NB4 (cell line): ENCODE data around the gene MYLK.

Source experiments
- POLR2A ChIP-seq: IDR thresholded peaks from 2 replicates; pipeline ENCODE4 v1.6.1; 2011; ENCODE audit warnings: mild to moderate bottlenecking; ENCODE audit not compliant: insufficient read length; ENCODE audit errors: extremely low read depth
- TF ChIP-seq, protein P1 (sequence below): IDR thresholded peaks from one replicate; pipeline ENCODE4 v1.5.1; 2012; ENCODE audit warnings: low read depth, low read length
- TF ChIP-seq, protein P2 (sequence below): IDR thresholded peaks from 2 replicates; pipeline ENCODE4 v1.6.1; 2011; ENCODE audit warnings: low read depth, low read length

DNA sequence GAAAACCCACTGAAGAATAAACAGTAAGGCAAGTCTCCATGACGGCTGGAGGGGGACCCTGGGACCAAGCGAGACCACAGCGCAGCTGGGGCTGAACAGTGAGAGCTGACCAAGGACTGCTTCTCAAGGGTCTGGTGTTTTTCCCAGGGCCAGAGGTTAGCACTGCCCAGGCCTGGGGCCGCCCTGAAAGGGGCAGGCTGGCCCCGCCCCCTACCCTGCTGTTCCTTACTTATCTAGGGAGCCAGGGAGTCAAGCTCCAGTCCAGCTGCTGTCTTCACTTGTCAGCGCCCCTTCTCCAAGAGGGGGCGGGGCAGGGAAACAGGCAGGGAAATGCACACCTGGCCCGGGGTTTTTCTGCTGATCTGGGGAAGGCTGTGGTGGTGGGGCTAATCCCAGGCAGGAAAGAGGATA, 247.7 kb downstream of the MYLK start:
- TF ChIP-seq, protein P1, sequence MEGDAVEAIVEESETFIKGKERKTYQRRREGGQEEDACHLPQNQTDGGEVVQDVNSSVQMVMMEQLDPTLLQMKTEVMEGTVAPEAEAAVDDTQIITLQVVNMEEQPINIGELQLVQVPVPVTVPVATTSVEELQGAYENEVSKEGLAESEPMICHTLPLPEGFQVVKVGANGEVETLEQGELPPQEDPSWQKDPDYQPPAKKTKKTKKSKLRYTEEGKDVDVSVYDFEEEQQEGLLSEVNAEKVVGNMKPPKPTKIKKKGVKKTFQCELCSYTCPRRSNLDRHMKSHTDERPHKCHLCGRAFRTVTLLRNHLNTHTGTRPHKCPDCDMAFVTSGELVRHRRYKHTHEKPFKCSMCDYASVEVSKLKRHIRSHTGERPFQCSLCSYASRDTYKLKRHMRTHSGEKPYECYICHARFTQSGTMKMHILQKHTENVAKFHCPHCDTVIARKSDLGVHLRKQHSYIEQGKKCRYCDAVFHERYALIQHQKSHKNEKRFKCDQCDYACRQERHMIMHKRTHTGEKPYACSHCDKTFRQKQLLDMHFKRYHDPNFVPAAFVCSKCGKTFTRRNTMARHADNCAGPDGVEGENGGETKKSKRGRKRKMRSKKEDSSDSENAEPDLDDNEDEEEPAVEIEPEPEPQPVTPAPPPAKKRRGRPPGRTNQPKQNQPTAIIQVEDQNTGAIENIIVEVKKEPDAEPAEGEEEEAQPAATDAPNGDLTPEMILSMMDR, result no peak
- TF ChIP-seq POLR2A, result no peak
- TF ChIP-seq, protein P2, sequence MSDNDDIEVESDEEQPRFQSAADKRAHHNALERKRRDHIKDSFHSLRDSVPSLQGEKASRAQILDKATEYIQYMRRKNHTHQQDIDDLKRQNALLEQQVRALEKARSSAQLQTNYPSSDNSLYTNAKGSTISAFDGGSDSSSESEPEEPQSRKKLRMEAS, result no peak
